ENCODE results near the gene AMIGO3.

GRCh38 chr3:49725906-49726681, 6.6 kb upstream of the AMIGO3 start:
- TF ChIP-seq CTCF (IDR thresholded peaks at IDR 0.05; ENCODE audit: insufficient read depth, low read length) (no peak), REST (IDR thresholded peaks at IDR 0.05; ENCODE audit: insufficient replicate concordance, low read depth) (no peak), POLR2AphosphoS5 (IDR thresholded peaks at IDR 0.05; ENCODE audit: low read depth) (no peak)

All from HL-60 (cell line).